Nephron progenitor cell (in vitro differentiated cells): ENCODE data around the gene EVA1B.
A peak's percentile ranks its signal among the peaks of the same experiment; 100 is the strongest.

Experiments used
- DNase-seq: peaks from one replicate; pipeline ENCODE4 v3.0.0; 2021
- H3K27ac Mint-ChIP-seq: 2 replicates; pipeline ENCODE4 v1.8.0; 2021; ENCODE audit warnings: mild to moderate bottlenecking, moderate library complexity, mixed read lengths
- H3K27me3 Mint-ChIP-seq: 2 replicates; pipeline ENCODE4 v1.8.0; 2021; ENCODE audit warnings: mild to moderate bottlenecking, low read depth, mixed read lengths; ENCODE audit not compliant: poor library complexity
- H3K36me3 Mint-ChIP-seq: 2 replicates; pipeline ENCODE4 v1.8.0; 2021; ENCODE audit warnings: low read depth, mixed read lengths
- H3K4me1 Mint-ChIP-seq: 2 replicates; pipeline ENCODE4 v1.8.0; 2021; ENCODE audit warnings: mixed read lengths
- H3K4me3 Mint-ChIP-seq: 2 replicates; pipeline ENCODE4 v1.8.0; 2021; ENCODE audit warnings: mild to moderate bottlenecking, moderate library complexity, mixed read lengths
- H3K9me3 Mint-ChIP-seq: 2 replicates; pipeline ENCODE4 v1.8.0; 2021; ENCODE audit warnings: mild to moderate bottlenecking, moderate library complexity, mixed read lengths
- CTCF ChIP-seq: fragments of 200-600 bp; sonication (generic); IDR thresholded peaks from 2 replicates; pipeline ENCODE4 v1.5.0; 2021; ENCODE audit warnings: antibody characterized with exemption

The EVA1B gene

GRCh38 chr1:36355811-36356210 lies 32.4 kb upstream of the EVA1B start:
- Mint-ChIP-seq H3K4me1 (peaks cover 58% of the 10 kb centered on the region), H3K4me3 (no peak overlapping the region), H3K9me3 (no peaks in the 10 kb centered on the region), H3K27ac (peak overlapping the region; percentile 51), H3K27me3 (no peaks in the 10 kb centered on the region), H3K36me3 (peaks cover 37% of the 10 kb centered on the region)
- DNase-seq, result no peak
- no peak for TF ChIP-seq CTCF

- DNase-seq, result no peak
- Mint-ChIP-seq H3K36me3 (peaks cover 37% of the 10 kb centered on the region), H3K27me3 (no peaks in the 10 kb centered on the region)
Measured at GRCh38 chr1:36354486-36354885, 31.0 kb upstream of the EVA1B start.

DNA sequence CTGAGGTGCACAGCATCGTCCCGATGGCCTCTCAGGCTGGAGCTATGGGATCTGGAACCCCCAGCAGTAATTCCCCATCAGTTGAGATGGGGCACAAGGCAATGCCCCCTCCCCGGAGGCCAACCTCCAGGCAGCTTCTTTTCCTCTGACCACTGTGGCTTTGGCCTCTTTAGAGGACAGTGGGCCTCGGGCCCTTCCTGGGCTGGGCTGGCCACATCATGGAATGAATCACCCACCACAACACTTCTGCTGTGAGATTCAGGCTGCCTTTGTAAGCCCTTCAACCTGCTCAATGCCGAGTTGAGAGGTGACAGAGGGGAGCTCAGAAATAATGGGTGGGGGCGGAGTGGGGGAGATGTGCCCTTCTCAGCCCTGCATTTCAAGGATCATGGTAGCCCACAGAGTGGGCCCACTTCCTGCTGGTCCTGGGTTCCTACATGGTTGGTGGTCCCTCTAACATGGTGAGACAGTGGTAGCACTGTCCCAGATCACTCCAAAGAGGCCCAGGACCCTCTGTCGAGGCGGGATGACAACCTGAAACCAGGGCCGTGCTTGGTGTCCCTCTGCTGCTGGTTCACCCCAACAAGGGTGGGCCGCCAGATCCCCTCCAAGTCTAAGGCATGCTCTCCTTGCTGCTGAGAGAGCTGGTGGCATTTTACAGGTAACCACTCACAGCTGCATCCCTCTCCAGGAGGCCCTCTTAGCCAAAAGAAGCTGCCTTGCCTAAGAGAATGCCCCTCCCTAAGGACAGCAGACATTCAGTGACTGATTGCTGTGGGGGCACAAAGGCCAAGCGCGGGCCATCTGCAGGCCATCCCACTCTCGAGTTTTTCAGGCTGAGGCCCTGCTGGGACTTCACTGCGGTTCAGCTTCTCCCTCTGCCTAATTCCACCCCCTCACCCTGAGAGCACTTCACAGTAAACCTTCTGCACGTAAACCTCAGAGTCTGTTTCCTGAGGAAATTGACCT lies 29.7 kb upstream of the EVA1B start:
- Mint-ChIP-seq H3K4me3 (peak overlapping the region; percentile 36), H3K27me3 (no peaks in the 10 kb centered on the region), H3K4me1 (peaks cover 55% of the 10 kb centered on the region), H3K9me3 (no peaks in the 10 kb centered on the region), H3K27ac (peak overlapping the region; percentile 95), H3K36me3 (peaks cover 32% of the 10 kb centered on the region)
- DNase-seq, result peak; percentile 41
- TF ChIP-seq CTCF, result no peak

More at GRCh38 chr1:36354486-36354885, 31.0 kb upstream of the EVA1B start:
- peak overlapping the region; percentile 86 for H3K27ac Mint-ChIP-seq
- TF ChIP-seq CTCF, result no peak
- peaks cover 60% of the 10 kb centered on the region for H3K4me1 Mint-ChIP-seq
- no peaks in the 10 kb centered on the region for H3K9me3 Mint-ChIP-seq
- no peak overlapping the region for H3K4me3 Mint-ChIP-seq

DNA sequence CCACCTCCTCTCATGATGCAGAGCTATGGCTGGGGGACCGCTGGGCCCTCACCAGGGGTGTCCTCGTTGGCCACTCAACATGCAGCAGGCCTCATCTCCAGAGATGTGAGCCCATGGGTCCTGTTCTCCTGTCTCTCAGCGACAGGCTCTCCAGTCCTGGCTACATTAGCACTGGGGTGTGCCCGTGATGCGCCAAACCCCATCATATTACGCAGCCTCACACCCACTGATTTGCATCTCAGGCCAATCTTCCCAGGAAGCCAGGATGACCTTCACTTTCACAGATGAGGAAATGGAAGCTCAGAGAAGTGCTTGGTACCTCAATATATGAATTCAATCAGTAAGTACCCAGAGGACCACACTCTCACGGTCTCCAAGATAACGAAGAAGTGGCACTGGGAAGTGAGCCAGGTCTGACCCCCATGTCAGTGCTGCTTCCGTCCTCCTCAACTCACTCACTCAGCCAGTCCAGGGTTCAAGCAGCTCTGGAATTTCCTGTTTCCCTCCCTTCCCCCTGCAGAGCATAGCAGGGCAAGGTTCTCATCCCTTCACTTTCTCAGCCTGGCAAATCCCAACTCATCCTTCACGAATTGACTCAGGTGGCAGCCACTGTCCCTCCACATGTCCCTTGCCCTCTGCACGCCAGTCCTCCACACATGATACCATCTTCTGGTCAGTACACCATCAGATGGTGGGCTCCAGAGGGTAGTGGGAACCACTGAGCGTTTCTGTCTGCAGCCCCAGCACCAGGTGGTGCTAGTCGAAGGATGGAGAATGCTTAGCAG lies 28.9 kb upstream of the EVA1B start:
- no peak for TF ChIP-seq CTCF
- Mint-ChIP-seq H3K9me3 (no peaks in the 10 kb centered on the region), H3K36me3 (peaks cover 32% of the 10 kb centered on the region), H3K4me1 (peaks cover 55% of the 10 kb centered on the region), H3K4me3 (peak overlapping the region; percentile 23), H3K27me3 (no peaks in the 10 kb centered on the region), H3K27ac (peak overlapping the region; percentile 95)
- DNase-seq, result no peak

DNA sequence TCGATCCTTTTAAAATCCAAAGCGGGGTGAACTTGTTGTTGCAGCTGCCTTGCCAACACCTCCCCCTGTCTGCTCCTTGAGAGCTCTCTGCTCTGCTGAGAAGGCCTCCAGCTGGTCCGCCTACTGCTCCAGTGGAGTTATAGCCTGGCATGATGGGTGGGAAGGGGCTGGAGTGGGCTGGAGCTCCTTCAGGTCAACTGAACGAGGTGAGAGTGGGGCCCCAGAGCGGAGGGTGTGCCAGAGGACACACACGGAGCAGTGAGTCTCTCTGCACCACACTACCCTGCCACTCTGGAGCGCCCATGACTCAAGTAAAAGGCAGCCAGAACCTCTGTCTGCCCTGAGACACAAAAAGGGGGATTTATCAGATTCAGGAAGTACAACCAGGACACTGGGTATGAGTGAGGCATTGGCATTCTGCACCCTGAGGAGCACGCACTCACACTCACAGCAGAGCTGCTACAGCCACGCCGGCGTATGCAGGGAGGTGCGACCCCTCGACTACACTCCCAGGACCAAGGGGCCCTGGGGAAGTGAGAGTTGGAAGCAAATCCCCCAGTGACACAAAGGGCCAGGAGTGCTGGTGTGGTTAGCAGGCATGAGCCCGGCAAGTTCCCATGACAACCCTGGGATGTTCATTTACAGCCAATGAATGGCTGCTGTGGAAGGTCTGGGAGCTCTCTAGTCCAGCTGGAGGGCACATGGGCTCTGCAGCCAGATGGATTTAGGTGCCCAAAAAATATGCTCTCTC lies 28.0 kb upstream of the EVA1B start:
- no peaks in the 10 kb centered on the region for H3K9me3 Mint-ChIP-seq
- H3K36me3 Mint-ChIP-seq, result peaks cover 33% of the 10 kb centered on the region
- peak overlapping the region; percentile 84 for H3K27ac Mint-ChIP-seq
- TF ChIP-seq CTCF, result no peak
- H3K4me1 Mint-ChIP-seq, result peaks cover 60% of the 10 kb centered on the region
- DNase-seq, result peak; percentile 27
- H3K27me3 Mint-ChIP-seq, result no peaks in the 10 kb centered on the region
- peak overlapping the region; percentile 30 for H3K4me3 Mint-ChIP-seq
